GM12801 (cell line): ENCODE data around the gene GDF9.

Experiments
- TF ChIP-seq, protein P1 (sequence below): IDR thresholded peaks from one replicate; pipeline ENCODE4 v1.5.1; 2011; ENCODE audit warnings: control low read depth; ENCODE audit not compliant: insufficient read length; ENCODE audit errors: extremely low read depth

GDF9 gene

DNA sequence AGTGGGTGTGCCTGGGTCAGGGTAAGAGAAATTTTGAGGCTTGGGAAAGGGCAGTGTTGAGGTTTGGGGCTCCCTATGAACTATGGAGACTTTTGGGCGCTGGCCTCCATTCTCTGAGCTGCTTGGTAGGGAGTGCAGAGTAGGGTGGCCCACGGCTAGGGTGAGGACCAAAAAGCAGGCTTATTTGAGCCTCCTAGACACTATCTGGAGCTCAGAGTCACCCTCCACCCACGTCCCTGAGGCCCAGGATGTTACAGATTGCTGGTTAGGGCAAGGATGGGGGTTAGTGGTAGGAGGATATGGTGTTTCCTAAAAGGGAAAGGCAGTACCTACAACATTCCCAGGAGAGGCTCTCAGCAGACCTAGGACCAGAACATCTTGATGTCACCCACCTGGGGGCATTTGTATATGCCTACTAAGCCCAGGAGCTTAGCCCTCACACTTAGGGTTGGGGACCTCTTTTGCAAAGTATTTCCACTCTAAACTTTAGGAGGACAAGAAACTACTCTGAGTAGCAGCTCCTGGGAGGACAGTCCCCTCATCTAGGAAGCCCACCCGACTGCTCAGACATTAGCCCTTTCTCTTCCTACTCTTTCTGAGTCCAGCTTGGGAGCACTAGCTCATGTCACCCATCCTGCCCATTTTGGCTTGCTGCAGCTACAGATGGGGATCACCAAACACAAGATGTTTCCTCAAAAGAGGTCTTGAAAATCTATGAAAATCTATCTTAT, 38.2 kb downstream of the GDF9 start:
- TF ChIP-seq, protein P1, sequence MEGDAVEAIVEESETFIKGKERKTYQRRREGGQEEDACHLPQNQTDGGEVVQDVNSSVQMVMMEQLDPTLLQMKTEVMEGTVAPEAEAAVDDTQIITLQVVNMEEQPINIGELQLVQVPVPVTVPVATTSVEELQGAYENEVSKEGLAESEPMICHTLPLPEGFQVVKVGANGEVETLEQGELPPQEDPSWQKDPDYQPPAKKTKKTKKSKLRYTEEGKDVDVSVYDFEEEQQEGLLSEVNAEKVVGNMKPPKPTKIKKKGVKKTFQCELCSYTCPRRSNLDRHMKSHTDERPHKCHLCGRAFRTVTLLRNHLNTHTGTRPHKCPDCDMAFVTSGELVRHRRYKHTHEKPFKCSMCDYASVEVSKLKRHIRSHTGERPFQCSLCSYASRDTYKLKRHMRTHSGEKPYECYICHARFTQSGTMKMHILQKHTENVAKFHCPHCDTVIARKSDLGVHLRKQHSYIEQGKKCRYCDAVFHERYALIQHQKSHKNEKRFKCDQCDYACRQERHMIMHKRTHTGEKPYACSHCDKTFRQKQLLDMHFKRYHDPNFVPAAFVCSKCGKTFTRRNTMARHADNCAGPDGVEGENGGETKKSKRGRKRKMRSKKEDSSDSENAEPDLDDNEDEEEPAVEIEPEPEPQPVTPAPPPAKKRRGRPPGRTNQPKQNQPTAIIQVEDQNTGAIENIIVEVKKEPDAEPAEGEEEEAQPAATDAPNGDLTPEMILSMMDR, result no peak

DNA sequence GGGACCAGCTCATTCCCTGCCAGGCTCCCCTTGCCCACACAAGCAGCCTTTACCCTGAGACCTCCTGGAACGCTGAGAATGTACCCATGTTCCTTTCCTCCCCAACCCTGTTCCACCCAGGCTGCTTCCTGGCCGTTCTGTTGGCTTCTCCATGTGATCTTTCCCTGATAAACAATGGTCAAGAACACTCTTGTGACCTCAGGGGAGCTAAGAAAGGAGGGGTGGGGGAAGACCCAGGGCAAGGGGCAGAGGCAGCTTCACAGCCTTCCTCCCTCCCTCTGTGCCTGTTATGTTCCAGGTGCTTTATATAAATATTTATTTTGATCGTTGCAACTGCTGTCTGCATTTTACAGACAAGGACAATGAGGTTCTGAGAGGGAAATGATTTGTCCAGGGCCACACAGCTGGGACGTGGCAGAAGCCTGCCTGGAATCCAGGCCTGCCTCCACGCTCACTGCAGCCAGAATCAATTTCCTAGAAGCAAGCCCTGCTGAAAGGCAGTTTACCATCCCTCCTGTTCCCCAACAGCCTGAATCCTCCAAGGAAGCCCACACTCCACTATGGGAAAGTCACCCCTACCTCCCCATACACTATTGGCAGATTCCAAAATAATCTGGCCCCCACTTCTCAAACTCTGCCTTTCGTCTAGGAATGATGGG, 39.7 kb downstream of the GDF9 start:
- TF ChIP-seq, protein P1, result no peak

DNA sequence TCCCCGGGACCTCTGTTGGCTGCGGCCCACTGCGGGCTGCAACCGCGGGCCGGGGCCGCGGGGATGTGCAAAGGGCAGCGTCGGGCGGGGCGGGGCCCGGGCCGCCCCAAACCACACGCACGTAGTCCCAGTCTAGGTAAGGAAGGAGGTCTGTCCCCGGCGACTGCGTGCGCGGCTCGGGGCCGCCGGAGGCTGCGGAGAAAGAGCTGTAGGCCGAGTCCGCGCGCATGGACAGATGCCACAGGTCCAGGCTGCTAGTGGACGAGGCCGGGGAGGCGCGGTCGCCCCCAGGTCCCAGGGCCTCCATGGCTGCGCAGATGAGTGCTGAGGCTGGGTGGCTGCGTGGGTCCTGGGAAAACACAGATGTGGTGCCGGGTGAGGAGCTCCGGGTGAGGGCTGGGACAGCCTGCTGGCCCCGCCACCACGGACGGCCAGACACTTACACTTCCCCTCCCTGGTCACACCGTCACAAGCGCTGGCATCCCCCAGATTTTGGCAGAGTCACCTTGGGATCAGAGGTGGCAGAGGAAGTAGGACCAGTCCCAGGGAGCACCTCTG, 40.4 kb downstream of the GDF9 start:
- TF ChIP-seq, protein P1, result no peak

DNA sequence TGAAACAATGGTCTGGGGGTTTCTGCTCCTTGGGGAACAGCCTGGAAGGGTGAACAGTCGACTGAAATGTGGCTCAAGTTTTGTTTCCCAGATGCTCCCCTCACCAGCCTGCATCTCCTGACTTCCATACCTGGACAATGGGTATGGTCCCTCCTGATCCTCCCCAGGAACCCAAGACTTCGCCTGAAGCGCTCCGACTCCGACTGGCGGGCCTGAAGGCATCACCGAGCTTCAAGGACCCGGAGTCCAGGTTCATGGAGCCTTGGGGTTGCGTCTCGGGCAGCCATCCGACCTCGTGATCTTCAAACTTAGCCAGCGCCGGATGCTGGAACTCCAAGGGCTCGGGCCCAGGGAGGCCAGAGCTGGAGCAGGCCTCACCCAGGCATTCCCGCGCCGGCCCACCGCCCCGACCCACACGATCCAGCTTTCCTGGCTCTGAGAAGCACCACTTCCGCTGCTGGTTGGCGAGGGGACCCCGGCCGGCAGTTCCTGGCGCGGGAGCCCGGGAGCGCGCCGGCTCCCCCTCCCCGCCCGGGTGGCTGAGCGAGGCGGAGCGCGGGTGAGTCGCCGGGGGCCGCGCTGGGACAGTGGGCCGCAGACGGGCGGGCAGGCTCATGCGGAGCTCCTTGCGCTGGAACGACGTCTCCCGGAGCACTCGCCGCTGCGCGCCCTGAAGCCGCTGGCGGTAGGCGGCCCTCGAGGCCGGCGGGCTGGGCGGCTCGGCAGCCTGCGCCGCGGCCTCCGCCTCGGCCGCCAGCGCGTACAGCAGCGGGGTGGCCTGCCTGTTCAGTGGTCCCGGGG, 41.0 kb downstream of the GDF9 start:
- TF ChIP-seq, protein P1, result no peak

DNA sequence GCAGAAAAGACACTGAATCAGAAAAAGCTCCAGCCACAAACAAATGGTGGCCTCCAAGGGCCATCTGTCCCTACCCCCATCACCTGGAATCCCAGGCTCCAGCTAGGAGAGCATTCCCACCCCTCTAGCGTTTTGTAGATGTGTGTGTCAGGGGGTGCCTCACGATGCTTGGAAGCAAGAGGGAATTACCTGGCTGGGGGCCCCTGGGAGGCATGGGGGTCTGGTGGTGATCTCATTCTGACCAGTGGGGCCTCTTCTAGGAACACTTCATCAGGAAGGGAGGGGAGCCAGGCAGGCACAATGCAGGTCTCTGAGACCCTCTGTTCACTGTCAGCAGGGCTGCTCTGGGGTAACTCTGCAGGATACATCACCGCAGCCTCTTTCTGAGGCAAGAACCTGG, 41.8 kb downstream of the GDF9 start:
- TF ChIP-seq, protein P1, result no peak

DNA sequence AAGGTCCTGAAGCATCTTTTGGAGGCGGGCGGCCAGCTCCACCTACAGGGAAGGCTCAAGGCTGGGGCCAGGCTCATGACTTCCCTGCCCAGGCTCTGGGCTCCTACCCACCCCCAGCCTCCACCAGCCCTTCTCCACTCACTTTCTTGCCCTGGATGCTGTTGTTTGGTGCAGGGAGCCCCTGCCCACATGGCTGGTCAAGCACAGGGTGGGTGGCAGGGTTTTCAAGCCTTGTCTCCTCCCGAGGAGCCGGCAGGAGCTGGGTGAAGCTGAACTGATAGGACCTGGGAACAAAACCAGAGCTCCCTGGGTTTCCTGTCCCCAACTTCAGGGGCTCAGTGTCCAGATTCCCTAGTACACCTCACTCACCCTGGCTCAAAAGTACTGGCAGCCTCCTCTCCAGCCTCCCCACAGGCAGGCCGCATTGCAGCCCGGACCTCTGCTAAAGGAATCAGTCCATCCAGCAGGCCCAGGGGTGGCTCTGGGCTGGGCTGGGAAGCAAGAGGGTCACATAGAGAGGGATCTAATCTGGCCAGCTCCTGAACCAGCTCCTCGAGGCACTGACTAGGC, 42.7 kb downstream of the GDF9 start:
- TF ChIP-seq, protein P1, result no peak
